GM12892 (cell line): ENCODE results near the gene ELANE. TPM values are rescaled to one million over a fixed set of nuclear protein-coding genes. Genes with fewer than 3 reads are reported as not detected.
A peak's percentile ranks its signal among the peaks of the same experiment; 100 is the strongest.

ENCODE experiments used
- DNase-seq: peaks from one replicate; pipeline ENCODE4 v3.0.0; 2011; ENCODE audit not compliant: insufficient read length
- FAIRE-seq: peaks from 2 replicates; lab custom pipeline; 2011; peaks lifted over from hg19 to GRCh38; lab: Jason Lieb, UNC
- POLR2A ChIP-seq: IDR thresholded peaks from 2 replicates; pipeline ENCODE4 v1.6.1; 2011; ENCODE audit warnings: low read depth, low read length, control low read depth
- POLR2AphosphoS5 ChIP-seq: IDR thresholded peaks from 2 replicates; pipeline ENCODE4 v1.6.1; 2011; ENCODE audit warnings: low read depth, low read length, control low read depth
- TAF1 ChIP-seq: IDR thresholded peaks from 2 replicates; pipeline ENCODE4 v1.6.1; 2011; ENCODE audit warnings: low read depth, mild to moderate bottlenecking, control low read depth, low read length, borderline replicate concordance
- polyA plus RNA-seq: library from polyadenylated mRNA; unstranded; fragments of >200 nt; gene quantifications from one replicate; pipeline ENCODE4 v1.2.1, GENCODE V29; 2012; ENCODE audit warnings: missing spikeins, inconsistent platforms; ENCODE audit not compliant: missing spikeins

Gene ELANE
- polyA plus RNA-seq = not detected

DNA sequence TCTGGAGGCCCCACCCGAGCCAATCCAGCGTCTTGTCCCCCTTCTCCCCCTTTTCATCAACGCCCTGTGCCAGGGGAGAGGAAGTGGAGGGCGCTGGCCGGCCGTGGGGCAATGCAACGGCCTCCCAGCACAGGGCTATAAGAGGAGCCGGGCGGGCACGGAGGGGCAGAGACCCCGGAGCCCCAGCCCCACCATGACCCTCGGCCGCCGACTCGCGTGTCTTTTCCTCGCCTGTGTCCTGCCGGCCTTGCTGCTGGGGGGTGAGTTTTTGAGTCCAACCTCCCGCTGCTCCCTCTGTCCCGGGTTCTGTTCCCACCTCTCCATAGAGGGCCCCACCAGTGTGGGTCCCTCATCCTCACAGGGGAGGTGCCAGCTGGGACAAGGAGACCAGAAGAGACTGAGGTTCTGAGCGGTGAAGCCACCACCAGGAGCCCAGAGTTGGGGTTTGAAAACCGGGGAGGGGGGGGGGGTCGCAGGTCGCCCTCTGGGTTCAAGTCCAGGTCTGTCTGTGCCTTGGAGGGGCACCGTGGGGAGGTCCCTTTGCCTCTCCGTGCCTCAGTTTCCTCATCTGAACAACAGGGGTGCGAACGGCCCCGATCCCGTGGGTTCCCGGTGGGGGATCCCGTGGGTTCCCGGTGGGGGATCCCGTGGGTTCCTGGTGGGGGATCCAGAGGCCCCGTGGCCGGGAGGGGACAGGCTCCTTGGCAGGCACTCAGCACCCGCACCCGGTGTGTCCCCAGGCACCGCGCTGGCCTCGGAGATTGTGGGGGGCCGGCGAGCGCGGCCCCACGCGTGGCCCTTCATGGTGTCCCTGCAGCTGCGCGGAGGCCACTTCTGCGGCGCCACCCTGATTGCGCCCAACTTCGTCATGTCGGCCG lies at the start of gene ELANE:
ELANE (plus strand) TSS at position 168 of the 878 bp plus-strand sequence; CDS start at position 194, 26 bp downstream.
- FAIRE-seq (no peak), DNase-seq (no peak)
- TF ChIP-seq TAF1 (no peak), POLR2A (no peak), POLR2AphosphoS5 (no peak)

DNA sequence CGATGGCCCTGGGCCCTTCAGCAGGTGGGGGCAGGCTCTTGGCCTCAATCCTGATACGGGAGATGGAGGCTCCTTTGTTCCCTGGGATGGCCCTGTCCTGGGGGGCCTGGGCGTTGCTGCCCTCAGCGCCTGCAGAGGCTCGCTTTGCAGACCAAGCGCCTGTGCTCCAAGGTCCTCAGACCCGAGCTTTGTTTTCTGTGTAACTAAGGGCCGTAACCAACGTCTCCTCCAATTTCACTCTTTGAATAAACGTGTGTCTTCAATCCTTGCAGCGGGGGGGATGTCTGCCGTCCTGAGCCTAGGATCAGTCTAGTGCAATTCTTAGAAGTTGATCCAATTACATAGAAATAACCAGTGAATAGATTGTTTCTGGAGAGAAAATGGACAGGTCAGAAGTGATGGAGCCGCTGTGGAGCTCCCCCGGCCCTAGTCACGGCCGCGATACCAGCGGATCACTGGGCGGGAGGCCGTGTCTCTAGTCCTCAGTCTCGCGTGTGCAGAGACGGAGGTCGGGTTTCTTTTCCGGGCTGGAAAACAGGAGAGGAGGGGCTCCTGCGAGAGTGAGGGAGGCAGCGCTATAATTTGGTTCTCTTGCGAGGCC lies 49.5 kb upstream of the ELANE start:
- no peak for DNase-seq
- no peak for FAIRE-seq
- TF ChIP-seq POLR2A = no peak
- TF ChIP-seq TAF1 = no peak
- TF ChIP-seq POLR2AphosphoS5 = no peak

DNA sequence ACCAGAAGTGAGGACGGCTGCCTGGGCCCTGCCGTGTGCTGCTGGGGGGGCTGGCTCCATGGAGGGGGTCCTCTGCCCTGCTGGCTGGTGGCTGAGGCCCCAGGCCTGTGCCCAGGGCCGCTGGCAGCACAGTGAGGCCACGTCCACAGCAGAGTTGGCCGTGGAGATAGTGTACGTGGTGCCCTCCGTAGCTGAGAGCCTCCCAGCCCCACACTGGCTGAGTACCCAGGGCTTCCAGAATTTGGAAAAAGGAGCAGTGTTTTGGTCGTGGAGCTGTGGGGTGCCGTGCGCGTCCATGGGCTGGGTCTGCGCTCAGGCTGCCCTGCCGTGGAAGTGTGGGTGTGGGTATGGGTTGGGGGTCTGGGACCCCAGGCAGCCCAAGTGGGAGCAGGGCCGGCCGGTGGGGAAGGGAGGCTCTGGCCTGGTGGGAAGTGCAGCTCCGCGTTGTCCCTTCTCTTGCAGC lies 49.0 kb upstream of the ELANE start:
- TF ChIP-seq POLR2AphosphoS5 = peak; percentile 41; the same call in 1 of the 2 replicates
- no peak for TF ChIP-seq TAF1
- DNase-seq (no peak), FAIRE-seq (no peak)

DNA sequence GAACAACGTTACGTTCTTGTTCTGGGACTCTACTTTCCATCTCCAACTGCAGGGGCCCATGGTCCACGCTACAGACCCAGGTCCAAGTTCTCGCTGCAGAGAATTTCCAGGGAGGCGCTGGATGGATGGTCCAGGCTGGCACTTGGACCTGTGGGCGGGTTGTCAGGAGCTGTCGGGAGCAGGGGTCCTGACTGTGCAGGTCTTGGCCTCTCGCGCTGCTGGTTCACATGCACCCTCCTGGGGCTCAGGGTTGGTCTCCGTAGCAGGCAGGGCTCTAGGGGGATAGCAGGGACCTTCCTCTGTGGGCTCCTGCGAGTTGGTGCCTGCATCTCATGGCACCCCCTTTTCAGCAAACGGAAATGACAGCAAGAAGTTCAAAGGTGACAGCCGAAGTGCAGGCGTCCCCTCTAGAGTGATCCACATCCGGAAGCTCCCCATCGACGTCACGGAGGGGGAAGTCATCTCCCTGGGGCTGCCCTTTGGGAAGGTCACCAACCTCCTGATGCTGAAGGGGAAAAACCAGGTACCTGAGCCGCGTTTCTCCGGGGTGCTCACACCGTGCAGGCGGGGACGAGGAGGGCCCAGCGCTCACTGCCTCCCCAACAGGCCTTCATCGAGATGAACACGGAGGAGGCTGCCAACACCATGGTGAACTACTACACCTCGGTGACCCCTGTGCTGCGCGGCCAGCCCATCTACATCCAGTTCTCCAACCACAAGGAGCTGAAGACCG lies 48.3 kb upstream of the ELANE start:
- 0 out of 2 replicates have a peak, but pooled peaks have one; percentile 3 for TF ChIP-seq POLR2A
- no peak for TF ChIP-seq TAF1
- no peak for DNase-seq
- FAIRE-seq = no peak

DNA sequence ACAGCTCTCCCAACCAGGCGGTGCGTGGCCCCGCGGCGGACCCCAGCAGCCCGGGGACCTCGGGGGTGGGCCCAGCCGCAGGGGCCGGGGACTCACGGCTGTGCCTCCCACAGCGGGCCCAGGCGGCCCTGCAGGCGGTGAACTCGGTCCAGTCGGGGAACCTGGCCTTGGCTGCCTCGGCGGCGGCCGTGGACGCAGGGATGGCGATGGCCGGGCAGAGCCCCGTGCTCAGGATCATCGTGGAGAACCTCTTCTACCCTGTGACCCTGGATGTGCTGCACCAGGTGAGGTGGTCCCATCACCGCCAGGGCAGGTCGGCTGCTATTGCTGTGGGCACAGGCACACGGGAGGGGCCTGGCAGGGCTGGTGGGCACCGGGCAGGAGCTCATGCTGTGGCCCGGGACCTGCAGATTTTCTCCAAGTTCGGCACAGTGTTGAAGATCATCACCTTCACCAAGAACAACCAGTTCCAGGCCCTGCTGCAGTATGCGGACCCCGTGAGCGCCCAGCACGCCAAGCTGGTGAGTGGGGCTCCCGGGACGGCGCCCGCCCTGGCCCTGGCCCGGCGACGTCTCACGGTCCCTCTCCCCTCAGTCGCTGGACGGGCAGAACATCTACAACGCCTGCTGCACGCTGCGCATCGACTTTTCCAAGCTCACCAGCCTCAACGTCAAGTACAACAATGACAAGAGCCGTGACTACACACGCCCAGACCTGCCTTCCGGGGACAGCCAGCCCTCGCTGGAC lies 47.5 kb upstream of the ELANE start:
- FAIRE-seq = no peak
- DNase-seq = no peak
- TF ChIP-seq POLR2AphosphoS5 (no peak), POLR2A (peak; percentile 19; the same call in 1 of the 2 replicates)

DNA sequence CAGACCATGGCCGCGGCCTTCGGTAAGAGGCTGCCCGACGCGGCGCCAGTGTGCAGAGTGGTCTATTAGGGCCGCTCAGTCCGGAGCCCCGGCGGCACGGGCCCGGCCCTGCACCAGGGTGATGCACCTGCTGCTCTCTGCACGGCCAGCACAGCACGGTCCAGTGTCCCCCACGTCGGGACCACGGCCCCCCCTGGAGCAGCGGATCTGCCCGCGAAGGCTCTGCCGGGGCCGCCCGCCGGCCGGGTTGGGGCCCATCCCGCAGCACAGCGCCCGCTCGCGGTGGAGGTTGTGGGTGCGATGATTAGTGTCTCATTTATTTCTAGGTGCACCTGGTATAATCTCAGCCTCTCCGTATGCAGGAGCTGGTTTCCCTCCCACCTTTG lies 46.9 kb upstream of the ELANE start:
- DNase-seq (no peak), FAIRE-seq (no peak)
- TF ChIP-seq POLR2AphosphoS5 (no peak), TAF1 (no peak), POLR2A (no peak)

DNA sequence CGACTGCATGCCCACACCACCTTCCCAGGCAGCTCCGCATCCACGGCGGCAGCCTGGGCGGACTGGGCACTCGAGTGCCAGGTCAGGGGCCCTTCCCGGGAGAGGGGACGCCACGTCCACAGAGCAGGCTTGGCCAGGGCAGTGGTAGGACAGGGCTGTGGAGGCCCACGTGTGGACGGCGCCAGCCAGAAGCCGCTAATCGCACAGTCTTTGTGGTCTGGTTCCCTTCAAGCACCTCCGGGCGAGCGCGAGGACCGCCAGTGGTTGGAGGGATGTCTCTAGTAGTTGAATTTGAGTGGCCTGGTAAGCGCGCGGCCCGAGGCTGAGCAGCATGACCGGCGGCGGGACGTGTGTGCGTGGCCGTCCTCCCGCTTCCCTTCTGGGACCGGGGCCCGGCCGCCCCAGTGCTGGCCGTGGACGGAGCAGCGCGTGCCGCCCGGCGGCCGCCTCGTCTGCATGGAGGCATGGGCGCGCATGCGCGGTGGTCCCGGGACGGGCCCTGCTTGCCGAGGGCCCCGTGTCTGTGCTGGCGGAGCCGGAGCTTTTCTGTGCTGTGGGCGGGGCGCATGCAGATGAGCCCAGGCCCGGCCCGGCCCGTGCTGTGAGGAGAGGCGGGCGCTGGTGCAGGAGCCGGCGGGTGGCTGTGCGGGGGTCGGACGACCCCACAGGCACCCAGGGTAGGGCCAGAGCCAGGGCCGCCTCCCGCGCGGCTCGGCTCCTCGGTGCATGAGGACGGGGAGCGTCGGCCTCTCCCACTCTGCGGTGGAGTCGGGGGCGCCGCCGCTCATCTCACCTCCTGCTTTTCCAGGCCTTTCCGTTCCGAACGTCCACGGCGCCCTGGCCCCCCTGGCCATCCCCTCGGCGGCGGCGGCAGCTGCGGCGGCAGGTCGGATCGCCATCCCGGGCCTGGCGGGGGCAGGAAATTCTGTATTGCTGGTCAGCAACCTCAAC lies 46.2 kb upstream of the ELANE start:
- FAIRE-seq = no peak
- no peak for DNase-seq
- TF ChIP-seq POLR2A = 0 out of 2 replicates have a peak, but pooled peaks have one; percentile 19
- no peak for TF ChIP-seq TAF1
- peak; percentile 47; the same call in 1 of the 2 replicates for TF ChIP-seq POLR2AphosphoS5

DNA sequence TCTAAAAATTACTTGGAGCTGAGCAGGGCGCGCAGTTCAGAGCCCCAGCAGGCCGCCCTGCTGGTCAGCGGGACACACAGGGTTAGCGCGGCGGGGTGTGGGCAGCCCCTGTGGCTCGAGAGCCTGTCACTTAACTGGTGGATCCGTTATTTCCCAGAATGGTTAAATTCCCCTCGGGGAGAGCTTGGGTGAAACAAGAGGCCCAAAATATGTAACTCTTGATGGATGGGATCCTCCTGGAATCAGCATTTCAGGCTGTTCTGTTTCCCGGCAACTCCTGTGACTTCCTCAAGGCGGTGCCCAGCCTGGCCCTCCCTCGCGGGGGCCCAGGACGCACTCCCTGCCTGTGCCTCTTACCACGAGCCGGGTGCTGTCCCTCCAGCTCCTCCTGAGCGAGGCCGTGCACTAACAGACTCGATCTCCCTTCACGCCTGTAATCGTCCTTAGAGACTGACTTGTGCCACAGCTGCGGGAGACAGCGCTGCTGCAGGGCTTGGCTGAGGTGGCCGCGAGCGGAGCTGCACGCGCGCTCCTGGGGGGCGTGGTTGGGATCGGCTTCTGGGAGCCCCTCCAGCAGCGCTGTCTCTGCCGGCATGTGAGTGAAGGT lies 45.2 kb upstream of the ELANE start:
- FAIRE-seq (no peak), DNase-seq (peak; percentile 26)
- TF ChIP-seq POLR2A = 0 out of 2 replicates have a peak, but pooled peaks have one; percentile 52
- peak; percentile 78 for TF ChIP-seq POLR2AphosphoS5
- TF ChIP-seq TAF1 = no peak

DNA sequence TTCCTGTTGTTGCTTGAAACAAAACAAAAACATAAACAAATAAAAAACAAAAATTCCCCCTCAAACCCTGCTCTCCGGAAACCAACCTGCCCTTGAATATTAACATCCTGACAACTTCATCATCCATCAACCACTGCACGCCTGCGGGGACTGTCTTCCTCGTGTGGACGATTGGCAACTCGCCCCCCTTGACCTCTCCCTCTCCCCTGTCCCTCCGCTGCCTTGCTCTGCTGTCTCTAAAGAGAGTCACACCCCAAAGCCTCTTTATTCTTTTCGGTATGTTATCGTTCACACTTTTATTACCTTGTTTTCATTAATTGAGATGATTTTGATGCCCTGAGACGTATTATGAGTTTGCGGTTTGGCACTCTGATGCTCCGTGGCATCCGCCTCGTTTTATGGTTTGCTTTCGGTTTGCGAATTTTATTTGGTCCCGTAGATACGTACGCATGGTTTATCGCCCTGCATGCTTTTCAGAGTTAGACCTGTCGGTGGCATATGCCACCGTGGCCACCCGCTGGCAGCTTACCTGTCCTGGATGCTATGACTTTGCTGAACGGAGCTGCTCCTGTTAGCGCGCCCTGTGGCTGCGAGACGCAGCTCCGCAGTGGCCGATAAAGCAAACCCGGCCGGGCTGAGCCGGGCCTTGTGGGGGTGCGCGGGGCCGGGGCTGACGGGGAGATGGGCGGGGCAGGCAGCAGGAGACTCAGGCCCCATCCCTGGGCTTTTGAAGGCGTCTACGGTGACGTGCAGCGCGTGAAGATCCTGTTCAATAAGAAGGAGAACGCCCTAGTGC lies 44.3 kb upstream of the ELANE start:
- no peak for FAIRE-seq
- TF ChIP-seq TAF1 = no peak
- TF ChIP-seq POLR2A = 0 out of 2 replicates have a peak, but pooled peaks have one; percentile 48
- peak; percentile 54 for TF ChIP-seq POLR2AphosphoS5
- peak; percentile 25 for DNase-seq

DNA sequence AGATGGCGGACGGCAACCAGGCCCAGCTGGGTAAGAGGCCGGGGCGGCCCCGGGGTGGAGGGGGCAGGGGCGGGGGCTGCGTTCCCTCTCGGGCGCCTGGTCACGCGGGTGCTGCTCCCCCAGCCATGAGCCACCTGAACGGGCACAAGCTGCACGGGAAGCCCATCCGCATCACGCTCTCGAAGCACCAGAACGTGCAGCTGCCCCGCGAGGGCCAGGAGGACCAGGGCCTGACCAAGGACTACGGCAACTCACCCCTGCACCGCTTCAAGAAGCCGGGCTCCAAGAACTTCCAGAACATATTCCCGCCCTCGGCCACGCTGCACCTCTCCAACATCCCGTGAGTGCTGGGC lies 43.7 kb upstream of the ELANE start:
- FAIRE-seq = no peak
- DNase-seq = peak; percentile 29
- TF ChIP-seq TAF1 (no peak), POLR2A (peak; percentile 60; the same call in 1 of the 2 replicates), POLR2AphosphoS5 (peak; percentile 49; the same call in 1 of the 2 replicates)
